Measurements from ENCODE around the gene ELF2. TPM values are rescaled to one million over a fixed set of nuclear protein-coding genes. Genes with fewer than 3 reads are reported as not detected.
A peak's percentile ranks its signal among the peaks of the same experiment; 100 is the strongest.
"Not testable (repeated sequence)": the region's sequence is repeated elsewhere in the genome, so short reads cannot be mapped to it uniquely, and the experiment has no call there.

Gene ELF2
- 10 to 100 TPM; 32.6 TPM for total RNA-seq
- long read RNA-seq, partial matches to known transcripts, result 0 of 47 reads
- long read RNA-seq, other reads (novel, unspliced or antisense), result 46 of 47 reads

GRCh38 chr4:139177049-139177868, at the start of gene ELF2:
TSS of gene ELF2 (minus strand) at chr4:139177218. CDS start at chr4:139137701, 39,517 bp downstream.
- peak; percentile 93 to 96 for DNase-seq
- peak; percentile 78 for ATAC-seq
- intact Hi-C loops (cut with DNase I, micrococcal nuclease), result loop anchor here in 1 of 2 donors (10.0 kb wide), 1 partner anchor 92 kb away; no protein-coding TSS in a partner anchor

DNA sequence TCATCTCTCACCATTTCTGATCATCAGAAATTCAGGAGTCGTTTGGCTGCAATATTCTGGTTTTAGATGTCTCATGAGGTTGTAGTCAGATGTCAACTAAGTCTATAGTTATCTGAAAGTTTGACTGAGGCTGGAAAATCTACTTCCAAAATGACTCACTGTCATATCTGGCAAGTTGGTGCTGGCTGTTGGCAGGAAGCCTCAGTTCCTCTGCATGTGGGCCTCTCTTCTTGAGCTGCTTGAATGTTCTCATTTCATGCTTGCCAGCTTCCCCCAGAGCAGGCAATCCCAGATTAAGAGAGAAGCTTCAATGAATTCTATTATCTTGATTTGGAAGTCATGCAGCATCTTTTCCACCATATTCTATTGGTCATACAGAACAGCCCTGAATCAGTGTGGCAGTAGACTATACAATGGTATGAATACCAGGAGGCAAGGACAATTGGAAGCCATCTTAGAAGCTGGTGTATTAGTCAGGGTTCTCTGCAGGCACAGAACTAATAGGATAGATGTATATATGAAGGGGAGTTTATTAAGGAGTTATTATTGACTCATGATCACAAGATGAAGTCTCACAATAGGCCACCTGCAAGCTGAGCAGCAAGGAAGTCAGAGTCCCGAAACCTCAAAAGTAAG, 46.8 kb upstream of the ELF2 start:
- ATAC-seq (no peak), DNase-seq (no peak)
- intact Hi-C loops (cut with DNase I, micrococcal nuclease), result loop anchor here in 1 of 2 donors (10.0 kb wide), 1 partner anchor 61 kb away; the partner anchor contains the start of gene MGARP

- DNase-seq (no peak), ATAC-seq (no peak)
- intact Hi-C loops (cut with DNase I, micrococcal nuclease), result loop anchor here in 1 of 2 donors (10.0 kb wide), 1 partner anchor 63 kb away; the partner anchor contains the start of gene MGARP
Measured at GRCh38 chr4:139222215-139222614, 45.2 kb upstream of the ELF2 start.

- ATAC-seq (no peak), DNase-seq (no peak)
- intact Hi-C loops (cut with DNase I, micrococcal nuclease), result loop anchor here in 1 of 2 donors (10.0 kb wide), 1 partner anchor 63 kb away; the partner anchor contains the start of gene MGARP
Measured at GRCh38 chr4:139221687-139222086, 44.7 kb upstream of the ELF2 start.

- ATAC-seq (no peak), DNase-seq (no peak)
- intact Hi-C loops (cut with DNase I, micrococcal nuclease), result loop anchor here in 1 of 2 donors (10.0 kb wide), 1 partner anchor 65 kb away; the partner anchor contains the start of gene MGARP
Measured at GRCh38 chr4:139219450-139220055, 42.5 kb upstream of the ELF2 start.

DNA sequence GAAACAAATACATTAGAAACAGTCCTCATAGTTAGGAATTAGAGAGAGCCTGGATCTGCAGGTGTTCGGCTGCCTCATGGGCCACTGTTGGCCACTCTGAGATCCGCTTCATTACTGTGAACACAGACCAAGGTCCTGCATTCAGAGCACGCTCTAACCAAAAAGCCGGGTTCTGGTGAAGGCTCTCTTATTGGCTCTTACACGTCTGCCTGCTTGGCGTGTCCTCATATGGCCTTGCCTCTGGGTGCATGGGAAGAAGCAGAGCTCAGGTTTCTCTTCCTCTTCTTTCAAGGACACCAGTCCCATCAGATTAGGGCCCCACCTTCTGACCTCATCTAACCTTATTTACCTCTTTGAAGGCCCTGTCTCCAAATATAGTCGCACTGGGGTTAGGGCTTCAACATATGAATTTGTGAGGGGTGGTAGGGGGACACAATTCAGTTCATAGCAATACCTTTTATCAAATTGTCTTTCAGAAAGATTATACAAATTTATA, 37.1 kb upstream of the ELF2 start:
- intact Hi-C loops (cut with DNase I, micrococcal nuclease), result no loop called here
- ATAC-seq (peak; percentile 61), DNase-seq (peak; percentile 23 to 34)

DNA sequence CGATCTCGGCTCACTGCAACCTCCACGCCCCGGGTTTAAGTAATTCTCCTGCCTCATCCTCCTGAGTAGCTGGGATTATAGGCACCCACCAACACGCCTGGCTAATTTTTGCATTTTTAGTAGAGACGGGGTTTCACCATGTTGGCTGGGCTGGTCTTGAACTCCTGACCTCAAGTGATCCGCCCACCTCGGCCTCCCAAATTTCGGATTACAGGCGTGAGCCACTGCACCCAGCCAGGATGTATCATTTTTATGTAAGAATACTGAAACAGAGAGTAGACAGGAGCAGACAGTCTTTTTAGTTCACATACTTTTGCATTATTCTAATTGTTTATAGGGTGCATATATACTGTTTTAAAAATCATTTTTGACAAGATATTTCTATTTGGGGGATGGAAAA, 36.6 kb upstream of the ELF2 start:
- intact Hi-C loops (cut with DNase I, micrococcal nuclease); DNase-seq; ATAC-seq: not testable (repeated sequence)

DNA sequence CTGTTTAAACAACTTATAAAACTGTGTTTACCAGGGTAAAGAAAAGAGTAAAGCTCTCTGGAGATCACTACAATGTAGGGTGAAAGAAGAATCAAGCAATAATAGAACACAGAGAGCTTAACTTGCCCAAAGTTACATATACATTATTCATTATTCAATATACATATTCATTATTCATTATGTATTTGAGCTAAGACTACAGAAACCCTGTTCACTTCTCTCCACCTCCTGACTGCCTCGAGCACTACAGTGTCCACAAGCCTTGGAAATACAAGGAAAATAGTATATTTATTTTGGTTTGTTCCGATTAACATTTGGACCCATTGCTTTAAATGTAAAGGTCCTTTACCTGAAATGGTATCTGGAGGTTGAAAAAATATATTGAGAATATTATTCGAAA, 35.9 kb upstream of the ELF2 start:
- intact Hi-C loops (cut with DNase I, micrococcal nuclease), result no loop called here
- no peak for ATAC-seq
- DNase-seq, result no peak

- intact Hi-C loops (cut with DNase I, micrococcal nuclease), result no loop called here
- ATAC-seq (no peak), DNase-seq (no peak)
Measured at GRCh38 chr4:139210486-139210885, 33.5 kb upstream of the ELF2 start.

DNA sequence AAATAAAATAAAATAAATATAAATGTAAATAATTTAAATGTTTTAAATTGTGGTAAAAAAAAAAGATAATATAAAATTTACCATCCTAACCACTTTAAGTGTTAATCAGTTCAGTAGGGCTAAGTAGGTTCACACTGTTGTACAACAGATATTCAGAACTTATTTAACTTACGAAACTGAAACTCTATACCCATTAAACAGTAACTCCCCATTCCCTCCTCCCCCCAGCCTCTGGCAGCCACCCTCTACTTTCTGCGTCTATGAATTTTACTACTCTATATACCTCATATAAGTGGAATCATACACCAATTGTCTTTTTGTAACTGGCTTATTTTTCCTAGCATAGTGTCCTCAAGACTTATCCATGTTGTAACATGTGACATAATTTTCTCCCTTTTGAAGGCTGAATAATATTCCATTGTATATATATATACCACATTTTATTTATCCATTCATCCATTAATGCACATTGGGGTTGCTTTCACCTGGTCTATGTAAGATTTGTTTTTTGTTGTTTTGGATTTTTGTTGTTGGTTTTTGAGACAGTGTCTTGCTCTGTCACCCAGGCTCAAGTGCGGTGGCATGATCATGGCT, 32.5 kb upstream of the ELF2 start:
- no peak for DNase-seq
- intact Hi-C loops (cut with DNase I, micrococcal nuclease), result no loop called here
- no peak for ATAC-seq

GRCh38 chr4:139208404-139208945, 31.5 kb upstream of the ELF2 start:
- ATAC-seq (no peak), DNase-seq (no peak)
- intact Hi-C loops (cut with DNase I, micrococcal nuclease), result no loop called here

- ATAC-seq (no peak), DNase-seq (no peak)
- intact Hi-C loops (cut with DNase I, micrococcal nuclease), result no loop called here
Measured at GRCh38 chr4:139207873-139208403, 30.9 kb upstream of the ELF2 start.

DNA sequence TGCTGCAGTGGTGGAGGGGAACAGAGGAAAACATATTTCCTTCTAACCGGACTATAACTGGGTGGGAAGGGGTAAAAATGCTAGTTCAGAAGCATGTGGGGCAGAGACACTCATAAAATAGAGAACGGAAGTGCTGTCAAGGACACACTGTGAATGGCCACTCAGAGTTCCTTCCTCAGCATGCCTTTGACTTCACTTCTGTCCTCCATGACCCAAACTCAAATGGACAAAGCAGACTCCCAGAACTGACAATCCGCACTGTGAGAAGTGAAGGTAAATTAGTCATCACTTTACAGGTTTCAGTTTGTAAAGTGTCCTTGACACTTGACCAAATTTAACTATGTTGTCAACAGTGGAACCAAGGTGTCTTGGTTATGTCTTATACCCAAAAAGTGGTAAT, 30.2 kb upstream of the ELF2 start:
- intact Hi-C loops (cut with DNase I, micrococcal nuclease), result no loop called here
- ATAC-seq (no peak), DNase-seq (no peak)

DNA sequence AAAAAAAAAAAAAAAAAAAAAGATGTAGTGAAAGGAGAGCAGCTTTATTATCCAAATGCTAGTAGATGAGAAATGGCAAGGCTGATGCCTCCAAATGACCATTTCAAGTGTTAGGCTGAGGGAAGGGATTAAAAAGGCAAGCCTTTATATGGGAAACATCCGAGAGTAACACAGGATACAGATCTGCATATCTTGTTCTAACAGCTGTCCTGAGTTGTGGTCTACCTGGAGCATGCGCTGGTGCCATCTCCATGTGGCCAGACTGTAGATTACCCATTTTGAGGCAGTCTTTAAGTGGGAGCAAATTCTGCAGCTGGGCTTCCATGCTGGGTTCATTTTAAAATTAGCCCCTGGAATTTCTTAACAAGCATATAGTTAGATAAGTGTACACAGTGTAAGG, 26.0 kb upstream of the ELF2 start:
- no peak for ATAC-seq
- intact Hi-C loops (cut with DNase I, micrococcal nuclease), result no loop called here
- DNase-seq, result no peak

DNA sequence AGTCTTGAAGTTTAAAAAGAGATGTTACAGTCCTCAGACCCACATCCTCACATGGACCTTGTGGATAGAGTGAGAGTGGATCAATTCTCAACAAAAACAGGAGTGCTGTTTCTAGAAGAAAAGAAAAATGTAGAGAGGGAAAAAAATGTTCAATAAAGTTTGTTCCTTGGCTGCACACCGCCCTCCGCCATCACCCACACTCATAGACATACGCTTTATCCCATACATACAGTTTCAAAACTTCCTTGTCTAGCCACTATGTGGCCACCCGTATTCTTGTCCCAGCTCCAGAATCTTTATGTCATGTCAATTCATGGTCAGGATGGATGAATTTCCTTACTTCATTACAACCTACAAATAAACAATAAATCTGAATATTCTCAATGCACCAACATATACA, 23.5 kb upstream of the ELF2 start:
- no peak for DNase-seq
- no peak for ATAC-seq
- intact Hi-C loops (cut with DNase I, micrococcal nuclease), result no loop called here

- DNase-seq (no peak), ATAC-seq (no peak)
- intact Hi-C loops (cut with DNase I, micrococcal nuclease), result no loop called here
Measured at GRCh38 chr4:139200102-139200501, 23.1 kb upstream of the ELF2 start.

GRCh38 chr4:139197214-139197613, 20.2 kb upstream of the ELF2 start:
- intact Hi-C loops (cut with DNase I, micrococcal nuclease); ATAC-seq; DNase-seq: not testable (repeated sequence)

- intact Hi-C loops (cut with DNase I, micrococcal nuclease), result no loop called here
- no peak for ATAC-seq
- no peak for DNase-seq
Measured at GRCh38 chr4:139196462-139196861, 19.4 kb upstream of the ELF2 start.
